Hematopoietic multipotent progenitor cell treated with erythropoietin and hydrocortisone succinate and interleukin-3 and kit ligand, for 6 days (in vitro differentiated cells): ENCODE results near the gene RFC4.

Experiments
- DNase-seq: peaks from one replicate; pipeline ENCODE4 v3.0.0-alpha.2; 2015

The RFC4 gene

DNA sequence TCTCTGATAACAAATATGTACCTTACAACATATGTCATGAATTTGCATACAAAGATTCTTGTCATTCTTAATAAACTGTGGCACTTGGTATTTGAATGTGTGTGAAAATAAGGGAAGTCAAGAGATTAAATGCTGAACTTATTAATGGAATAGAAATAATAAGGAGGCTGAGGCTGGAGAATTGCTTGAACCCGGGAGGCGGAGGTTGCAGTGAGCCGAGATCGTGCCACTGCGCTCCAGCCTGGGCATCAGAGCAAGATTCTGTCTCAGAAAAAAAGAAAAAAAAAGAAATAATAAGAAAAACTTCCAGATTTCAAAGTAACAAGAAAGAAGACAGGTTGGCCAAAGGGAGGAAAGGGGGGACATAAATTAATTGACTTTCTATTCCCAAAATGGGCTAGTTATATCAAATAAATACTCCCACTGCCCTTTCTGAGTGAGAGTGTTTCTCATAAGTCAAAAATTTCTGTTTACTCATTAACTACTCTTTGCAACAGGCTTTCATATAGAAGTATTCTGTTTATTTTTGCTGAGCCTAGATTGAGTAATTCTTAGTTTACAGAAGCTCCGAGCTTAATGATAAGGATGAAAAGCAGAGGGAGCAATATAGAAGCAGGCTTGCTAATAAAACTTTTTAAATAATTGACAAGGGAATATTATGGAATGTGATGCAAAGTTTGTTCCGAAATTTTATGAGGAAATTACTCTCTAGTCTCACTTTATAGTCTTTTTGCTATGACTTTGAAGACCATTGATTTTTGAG, 63.5 kb downstream of the RFC4 start:
- no peak for DNase-seq
